HG02763 (cell line): Measurements from ENCODE around the gene MRPL43.

ENCODE experiments used
- ATAC-seq: cut with Tn5 transposase; IDR thresholded peaks from one replicate; pipeline ENCODE4 v1.9.1; 2021; ENCODE audit warnings: mild to moderate bottlenecking, moderate library complexity; ENCODE audit not compliant: unreplicated experiment

The MRPL43 gene

DNA sequence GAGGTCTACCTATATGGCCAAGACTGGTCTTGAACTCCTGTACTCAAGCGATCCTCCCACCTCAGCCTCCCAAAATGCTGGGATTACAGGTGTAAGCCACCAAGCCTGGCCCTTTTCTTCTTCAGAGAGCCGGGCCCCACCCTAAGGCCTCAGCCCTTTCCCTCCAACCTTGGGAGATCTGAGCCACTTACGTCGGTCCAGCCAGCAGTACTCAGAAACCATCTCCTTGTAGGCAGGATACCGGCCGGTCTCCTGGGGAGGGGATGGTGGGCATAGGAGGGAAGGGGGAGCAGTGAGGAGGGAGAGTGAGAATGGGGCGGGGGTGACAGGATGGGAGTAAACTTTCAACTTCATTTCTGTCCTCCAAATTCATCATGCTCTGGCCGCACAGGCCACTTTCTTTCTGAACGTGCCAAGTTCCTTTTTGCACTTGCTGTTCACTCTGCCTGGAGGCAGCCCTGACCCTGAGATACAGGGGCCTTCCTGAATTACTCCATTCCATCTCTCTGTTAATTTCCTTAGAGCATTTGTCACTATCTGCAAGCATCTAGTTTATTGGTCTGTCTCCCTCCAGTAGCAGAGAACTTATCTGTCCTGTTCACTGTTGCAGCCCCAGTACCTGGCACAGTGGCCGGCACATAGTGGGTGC is 33.3 kb upstream of the MRPL43 start:
- no peak for ATAC-seq

DNA sequence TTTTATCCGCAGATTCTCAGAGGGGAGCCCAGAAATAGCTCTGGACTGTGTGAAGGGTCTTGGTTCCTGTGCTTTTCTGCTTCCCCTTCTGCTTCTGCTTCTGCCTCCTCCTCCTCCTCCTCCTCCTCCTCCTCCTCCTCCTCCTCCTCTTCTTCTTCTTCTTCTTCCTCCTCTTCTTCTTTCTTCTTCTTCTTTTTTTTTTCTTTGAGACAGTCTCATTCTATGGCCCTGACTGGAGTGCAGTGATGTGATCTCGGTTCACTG is 32.1 kb upstream of the MRPL43 start:
- ATAC-seq: no peak

DNA sequence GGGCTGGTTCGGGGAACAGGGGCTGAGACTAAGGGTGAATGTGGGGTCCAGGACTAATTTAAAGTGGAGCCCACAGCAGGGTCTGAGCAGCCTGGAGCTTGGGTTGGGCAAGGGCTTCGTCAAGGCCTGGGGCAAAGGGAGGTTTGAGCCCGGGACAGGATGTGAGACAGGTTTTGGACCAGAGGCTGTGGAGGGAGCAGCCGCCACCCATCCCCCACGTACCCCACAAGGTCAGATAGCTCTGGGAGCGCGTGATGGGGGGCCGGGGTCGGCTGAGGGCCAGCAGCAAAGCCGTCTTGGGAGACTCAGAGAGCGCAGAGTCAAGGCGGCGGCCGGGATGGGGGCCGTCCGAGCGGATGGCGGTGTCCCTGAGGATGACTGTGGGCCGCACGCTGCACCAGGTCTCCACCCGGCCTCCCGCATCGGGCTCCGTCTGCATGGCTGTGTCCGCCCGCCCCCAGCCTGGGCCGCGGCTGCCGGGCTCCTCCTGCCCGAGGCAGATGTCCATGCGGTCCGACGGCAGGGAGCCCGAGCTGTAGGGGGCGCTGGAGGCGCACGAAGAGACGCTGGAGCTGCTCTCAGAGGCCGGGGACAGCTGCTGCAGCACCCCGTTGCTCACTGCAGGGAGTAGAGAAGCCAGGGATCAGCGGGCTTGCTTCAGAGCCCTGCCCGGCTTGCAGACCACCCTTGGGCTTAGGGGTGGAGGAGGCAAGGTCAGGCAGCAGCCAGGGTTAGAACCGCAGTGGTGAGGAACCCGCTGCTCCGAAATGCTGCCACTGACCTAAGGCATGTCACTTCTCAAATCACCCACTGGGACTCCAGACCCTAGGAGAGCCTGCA is 31.5 kb upstream of the MRPL43 start:
- ATAC-seq: no peak

DNA sequence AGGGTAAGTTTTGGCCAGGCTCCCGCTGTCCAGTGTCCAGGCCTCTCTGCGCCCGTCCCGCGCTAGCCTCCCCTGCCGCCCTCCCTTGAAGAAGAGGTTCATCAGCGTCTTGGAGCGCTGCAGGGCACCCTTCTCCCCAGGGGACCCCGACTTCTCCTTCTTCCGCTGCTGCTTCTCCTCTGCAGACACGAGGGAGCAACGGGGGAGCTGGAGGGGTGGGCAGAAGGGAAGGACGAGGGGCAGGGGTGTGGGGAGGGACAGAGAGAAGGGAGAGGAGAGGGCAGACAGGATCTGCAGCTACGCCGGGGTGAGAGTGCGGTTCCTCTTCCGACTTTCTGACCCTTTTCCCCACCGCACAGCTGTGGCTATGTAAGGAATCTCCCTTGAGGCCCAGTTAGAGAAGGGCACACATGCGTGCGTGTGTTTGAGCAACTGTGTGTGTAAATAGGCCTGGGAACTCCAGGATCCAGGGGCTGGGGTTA is 30.9 kb upstream of the MRPL43 start:
- ATAC-seq: no peak

DNA sequence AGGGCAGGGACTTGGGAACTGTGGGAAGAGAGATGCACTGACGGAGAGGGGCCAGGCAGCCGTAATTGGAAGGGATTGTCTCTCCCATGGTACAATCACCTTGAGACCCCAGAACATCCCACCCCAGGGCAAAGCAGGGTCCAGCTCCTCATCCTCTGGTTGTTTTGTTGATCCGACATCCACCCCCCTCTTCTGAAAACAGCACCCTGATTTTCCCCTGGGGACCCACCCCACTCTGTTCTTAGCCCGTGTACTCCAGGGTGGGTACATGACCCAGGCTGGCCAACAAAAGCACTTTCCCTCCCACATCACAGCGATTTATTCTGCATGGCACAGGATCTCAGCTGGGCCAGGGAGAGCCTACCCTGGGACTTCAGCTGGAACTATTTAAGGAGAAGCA is 29.5 kb upstream of the MRPL43 start:
- no peak for ATAC-seq

DNA sequence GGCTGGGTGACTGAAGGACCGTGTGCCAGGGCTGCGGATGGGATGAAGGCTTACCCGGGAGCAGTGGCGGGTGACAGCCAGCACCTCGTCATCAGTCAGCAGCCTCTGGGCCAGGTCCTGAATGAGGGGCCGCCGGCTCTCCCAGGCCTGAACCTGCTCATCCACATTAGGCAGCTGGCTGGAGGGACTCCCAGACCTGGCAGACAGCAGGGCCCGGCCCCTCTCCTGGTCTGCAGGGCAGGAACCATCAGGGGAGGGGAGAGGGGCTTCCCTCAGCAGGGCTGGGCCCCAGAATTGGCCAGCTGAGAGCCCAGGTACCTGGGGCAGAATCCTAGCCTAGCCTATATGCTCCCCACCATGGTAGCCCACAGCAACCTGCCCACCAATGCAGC is 28.3 kb upstream of the MRPL43 start:
- ATAC-seq: no peak

DNA sequence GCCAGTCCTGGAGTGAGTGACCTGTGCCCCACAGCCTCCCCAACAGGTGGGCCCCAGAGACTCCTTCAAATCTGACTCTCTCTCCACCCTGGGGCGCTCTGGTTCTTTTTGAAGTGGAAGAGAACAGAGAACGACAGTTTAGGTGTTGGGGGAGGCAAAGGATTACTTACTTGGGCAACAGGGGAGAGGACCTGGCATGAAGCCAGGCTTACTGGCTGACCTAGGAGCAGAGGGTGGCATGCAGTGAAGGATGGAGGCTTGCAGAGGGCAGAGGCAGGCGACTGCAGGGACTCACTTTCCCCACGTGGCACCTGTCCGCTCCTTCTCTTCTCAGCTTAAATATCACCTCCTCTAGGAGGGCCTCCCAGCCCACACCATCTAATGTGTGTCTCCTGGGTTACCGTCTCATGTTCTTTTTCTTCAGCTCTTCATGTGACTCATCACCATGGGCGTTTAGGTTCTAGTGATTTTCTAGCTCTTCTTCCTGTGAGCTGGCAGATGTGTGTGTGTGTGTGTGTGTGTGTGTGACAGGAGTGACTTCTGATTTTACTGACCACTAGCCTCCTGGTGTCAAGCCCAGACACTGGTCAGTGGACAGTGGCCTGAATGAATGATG is 27.8 kb upstream of the MRPL43 start:
- ATAC-seq: no peak

DNA sequence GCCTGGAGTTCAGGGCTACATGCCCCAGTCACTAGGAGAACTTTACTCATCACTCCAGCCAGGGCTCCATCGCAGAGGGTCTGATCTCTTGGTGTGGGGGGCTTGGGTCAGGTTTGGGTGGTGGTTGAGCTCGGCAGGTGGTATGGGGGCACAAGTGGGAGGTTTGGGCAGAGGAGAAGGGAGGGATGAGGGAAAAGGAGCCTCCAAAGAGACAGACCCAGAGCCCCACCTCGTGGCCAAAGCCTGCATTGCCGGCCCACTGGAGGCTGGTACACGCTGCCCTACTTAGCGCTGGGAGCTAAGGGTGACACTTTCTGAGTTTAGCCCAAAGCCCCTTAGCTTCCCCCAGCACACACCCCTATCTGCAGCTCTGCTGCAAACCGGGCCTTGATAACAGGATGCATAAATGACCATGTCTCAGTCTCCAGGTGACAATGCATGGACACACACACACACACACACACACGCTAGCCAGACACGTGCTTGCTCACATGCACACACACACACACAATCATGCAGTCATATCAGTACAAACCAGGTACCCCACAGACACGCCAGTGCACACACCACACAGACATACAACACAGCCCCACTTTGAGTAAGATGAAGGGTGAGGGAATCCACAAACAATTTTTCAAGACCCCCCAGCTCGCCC is 27.1 kb upstream of the MRPL43 start:
- ATAC-seq: no peak

DNA sequence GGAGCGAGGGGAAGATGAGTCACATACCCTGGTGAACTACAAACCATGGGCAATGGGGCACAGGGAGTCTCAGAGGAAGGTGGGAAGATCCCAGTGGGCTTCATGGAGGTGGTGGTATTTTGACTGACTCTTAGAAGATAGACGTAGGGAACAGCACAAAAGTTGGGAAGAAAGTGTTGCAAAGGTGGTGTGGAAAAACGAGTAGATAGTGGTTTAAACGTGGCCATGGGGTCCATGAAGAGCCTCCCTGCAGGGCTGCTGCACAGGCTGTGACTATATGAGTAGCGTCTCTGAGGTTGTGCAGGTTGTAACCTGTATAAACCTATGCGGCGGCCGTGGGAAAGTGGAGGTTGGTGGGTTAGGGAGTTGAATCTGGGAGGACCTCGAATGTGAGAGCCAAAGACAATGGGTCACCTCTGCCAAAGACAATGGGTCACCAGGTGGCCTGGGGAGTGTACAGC is 26.1 kb upstream of the MRPL43 start:
- no peak for ATAC-seq

DNA sequence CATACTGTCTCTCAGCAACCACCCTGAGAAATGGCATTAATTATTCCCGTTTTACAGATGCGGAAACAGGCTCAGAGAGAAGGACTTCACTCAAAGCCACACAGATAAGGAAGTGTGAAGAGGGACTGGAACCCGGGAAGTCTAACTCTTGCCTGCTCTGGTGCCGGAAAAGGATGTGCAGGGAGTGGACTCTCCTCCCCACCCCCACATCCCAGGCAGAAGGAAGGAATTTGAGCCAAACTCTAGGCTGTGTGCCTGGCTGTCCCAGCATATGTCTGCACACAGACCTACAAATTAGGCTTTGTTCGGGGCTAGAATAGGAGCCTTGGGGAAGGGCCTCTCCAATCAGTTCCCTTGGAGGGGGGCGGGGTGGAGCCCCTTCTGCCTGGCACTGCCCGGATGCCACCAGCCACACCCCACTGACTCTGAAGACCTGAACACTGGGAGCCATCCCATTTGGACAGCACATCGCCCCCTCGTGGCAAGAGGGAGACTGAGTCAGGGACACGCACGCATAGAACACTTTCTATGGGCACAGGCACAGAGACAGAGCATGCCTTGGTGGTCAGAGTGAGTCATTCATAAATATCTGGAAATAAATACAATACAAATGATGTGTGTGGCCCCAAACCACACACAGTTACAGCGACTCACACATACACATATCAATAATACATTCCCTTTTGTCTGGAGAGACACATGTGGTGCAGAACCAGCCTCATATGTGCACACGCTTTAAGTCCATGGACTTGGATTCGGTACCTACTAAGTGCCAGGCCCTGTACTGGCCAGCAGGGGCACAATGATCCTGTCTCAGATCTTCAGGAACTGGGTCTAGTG is 25.4 kb upstream of the MRPL43 start:
- ATAC-seq: no peak

DNA sequence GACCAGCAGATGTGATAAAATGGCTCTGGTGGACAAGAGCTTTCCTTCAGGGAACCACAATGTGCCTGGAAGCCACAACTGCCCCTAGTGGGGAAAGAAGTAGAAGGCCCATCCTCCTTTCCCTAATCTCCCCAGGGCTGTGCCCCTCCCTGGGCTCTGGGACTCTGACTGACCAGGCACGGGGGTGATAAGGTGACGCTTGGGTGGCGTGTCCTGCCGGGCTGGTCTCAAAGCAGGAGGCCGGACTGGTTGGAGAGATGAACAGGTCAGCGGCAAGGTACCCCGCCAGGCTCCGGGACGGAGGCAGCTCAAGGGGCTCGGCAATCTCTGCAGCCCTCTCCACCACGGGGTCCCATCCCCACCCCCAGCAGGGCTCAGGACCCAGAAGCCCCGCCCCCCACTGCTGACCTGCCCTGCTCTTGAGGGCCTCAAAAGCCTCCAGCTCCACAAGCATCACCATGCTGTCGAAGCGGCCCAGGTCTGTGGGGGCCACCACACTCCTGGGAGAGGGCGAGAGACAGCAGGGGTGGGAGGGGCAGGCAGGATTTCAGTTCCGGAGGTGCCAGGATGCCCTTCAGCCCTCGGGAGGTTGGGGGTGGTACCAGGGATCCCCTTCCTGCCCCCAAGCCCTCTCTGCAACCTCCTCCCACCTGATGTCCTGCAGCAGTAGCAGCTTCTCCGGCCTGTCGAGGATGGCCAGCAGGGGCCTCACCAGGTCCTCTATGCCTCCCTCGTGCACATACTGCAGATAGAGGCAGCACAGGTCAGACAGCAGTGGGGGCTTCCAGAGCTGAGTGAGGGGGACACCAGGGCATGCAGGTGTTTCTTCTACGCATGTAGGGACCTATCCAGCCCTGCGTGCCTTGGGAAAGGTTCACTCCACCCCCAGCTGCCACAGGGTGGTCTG is 24.5 kb upstream of the MRPL43 start:
- ATAC-seq: no peak

DNA sequence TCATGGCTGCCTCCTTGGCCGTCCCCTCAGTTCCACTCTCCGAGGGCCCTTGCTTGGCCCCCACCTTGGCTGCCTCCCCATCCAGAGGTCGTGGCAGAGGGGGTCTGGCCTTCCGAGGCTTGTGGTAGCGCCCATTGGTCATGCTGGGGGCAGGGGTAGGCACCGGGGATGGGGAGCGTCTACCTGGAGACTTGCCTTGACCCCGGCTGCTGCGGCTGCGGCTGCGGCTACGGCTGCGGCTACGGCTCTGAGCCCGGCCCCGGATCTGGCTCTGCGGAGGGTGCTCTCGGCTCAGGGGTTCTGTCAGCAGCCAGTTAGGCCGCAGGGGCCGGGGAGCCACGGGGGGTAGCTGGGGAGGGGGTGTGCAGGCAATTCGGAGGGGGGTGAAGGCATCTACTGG is 23.0 kb upstream of the MRPL43 start:
- no peak for ATAC-seq

DNA sequence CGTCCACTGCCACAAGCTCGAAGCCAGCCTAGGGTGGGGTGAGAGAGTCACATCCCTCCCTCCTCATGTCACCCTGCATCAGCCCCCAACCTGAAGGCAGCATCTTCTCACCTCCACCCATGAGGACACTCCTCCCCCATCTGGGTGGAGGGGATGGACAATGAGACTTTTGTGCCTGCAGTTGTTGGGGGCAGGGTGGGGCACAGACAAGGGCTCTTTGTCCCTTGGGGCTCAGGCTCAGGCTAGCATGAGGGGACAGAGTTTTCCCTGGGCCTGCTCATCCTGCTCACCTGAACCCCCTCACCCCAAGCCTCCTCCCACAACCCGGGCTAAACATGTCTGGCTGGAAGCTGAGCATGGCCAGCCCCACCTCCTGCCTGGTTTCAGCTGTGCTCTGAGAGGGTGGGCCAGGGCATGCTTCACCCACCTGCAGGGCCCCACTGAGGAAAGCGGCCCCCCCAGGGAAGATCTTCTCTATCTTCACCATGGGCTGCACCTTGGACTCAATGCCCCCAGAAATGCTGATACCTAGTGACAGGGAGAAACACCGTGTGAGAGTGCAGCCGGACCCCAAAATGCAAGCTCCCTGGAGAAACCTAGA is 21.6 kb upstream of the MRPL43 start:
- no peak for ATAC-seq

DNA sequence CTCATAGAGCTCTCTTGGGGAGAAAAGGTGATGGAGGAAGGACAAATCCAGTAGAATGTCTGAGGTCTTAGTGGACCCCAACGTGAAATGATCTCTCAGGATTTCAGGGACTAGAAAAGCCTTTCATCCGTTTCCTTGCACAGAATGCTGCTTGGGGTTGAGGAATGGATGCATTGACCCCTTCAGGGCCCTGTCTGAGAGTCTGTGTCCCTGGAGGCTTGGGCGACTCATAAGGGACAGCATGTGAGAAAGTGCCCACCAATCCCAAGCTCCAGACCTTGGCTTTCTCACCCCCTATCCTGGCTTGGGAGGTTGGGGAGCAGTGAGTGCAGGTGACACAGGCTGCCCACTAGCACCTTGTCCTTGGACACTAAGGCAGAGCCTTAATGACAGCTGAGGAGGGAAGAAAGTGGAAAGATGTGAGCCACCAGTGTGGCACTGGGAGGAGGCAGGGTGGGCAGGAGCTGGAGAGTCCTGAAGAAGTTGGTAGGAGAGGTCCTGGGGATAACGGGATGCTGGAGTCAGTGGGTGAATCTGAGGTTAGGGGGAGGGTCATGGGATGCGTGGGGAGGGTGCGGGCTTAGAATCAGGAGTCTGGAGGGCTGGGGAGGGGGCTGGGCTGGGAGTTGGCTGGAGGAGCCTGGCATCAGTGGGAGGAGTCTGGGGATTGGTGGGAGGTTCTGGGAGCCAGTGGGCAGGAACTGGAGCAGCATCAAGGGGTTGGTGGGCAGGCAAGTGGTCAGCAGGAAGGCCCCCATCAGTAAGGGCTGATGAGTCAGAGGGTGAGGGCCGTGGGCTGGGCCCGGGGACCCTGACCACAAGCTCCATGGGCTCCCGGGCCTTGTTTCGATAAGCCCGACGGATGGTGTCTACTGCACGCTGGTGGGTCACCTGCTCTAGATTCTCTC is 20.9 kb upstream of the MRPL43 start:
- no peak for ATAC-seq

DNA sequence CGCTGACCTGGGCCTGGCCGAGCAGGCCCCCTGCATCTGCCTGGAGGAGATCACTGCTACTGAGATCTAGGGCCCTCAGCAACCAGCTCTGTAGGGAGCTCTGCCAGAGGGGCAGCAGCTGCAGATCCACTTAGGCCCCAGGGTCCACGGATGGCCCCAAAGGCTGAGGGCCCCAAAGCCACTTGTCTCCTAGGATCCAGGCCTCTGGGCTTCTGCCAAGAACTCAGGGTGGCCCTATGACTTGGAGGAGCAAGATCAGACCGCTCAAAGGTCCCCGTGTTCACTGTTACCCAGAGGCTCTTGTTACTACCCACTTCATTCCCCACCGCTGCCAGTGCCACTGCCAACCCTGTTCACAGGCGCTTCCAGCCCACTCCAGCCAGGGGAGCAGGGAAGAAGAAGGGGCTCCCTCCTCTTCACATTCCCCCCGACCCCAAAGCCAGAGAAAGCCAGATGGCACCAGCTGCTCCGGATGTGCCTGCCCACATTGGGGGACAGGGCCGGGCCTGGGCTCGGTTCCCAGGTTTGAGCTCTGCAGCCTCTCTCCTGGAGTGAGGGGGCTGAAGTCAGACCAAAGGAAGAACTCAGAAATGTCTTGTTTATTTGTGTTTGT is 19.9 kb upstream of the MRPL43 start:
- no peak for ATAC-seq

DNA sequence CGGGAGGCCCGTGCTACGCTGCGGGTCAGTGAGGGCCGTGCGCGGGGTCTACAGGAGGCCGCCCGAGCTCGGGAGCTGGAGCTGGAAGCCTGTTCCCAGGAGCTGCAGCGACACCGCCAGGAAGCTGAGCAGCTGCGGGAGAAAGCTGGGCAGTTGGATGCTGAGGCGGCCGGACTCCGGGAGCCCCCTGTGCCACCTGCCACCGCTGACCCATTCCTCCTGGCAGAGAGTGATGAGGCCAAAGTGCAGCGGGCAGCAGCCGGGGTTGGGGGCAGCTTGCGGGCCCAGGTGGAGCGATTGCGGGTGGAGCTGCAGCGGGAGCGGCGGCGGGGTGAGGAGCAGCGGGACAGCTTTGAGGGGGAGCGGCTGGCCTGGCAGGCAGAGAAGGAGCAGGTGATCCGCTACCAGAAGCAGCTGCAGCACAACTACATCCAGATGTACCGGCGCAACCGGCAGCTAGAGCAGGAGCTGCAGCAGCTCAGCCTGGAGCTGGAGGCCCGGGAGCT is 19.3 kb upstream of the MRPL43 start:
- ATAC-seq: no peak

DNA sequence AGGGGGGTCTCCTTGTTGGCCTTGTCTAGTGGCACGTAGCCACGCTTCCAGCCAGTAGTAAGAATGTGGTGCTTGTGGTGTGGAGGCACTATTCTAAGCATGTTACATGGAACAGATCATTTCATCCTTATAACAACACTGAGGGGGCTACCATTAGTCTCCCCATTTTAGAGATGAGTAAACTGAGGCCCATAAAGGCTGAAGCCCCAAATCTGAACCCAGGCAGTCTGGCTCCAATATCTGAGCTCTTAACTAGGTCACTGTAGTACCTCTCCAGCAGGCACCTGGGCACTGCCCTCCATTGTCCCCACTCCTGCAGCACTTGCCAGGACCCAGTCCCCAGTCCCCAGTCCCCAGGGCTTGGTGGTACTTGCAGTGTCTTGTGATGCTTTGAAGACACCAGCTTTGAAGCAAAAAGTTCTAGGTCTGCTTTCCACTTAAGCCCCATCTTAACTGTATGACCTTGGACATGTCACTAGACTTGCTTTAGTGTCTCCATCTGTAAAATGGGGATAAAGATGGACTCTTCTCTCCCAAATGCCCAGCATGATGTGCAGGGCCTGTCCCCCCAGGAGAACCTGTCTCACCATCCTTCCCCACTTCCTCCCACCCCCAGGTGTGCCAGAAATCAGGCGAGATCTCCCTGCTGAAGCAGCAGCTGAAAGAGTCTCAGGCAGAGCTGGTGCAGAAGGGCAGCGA is 18.7 kb upstream of the MRPL43 start:
- ATAC-seq: no peak
